IPS-18c (cell line): Measurements from ENCODE around the gene LILRB2.
"Not testable (repeated sequence)": the region's sequence is repeated elsewhere in the genome, so short reads cannot be mapped to it uniquely, and the experiment has no call there.

Experiments
- H3K4me3 ChIP-seq: 2 replicates; pipeline ENCODE4 v1.7.0; 2013; ENCODE audit warnings: low read depth, mild to moderate bottlenecking, low read length, moderate library complexity; ENCODE audit not compliant: insufficient read depth
- H3K9me3 ChIP-seq: one replicate; pipeline ENCODE4 v1.6.1; 2013; ENCODE audit warnings: mild to moderate bottlenecking, low read length, moderate library complexity; ENCODE audit not compliant: control insufficient read depth, insufficient read depth

LILRB2 gene

DNA sequence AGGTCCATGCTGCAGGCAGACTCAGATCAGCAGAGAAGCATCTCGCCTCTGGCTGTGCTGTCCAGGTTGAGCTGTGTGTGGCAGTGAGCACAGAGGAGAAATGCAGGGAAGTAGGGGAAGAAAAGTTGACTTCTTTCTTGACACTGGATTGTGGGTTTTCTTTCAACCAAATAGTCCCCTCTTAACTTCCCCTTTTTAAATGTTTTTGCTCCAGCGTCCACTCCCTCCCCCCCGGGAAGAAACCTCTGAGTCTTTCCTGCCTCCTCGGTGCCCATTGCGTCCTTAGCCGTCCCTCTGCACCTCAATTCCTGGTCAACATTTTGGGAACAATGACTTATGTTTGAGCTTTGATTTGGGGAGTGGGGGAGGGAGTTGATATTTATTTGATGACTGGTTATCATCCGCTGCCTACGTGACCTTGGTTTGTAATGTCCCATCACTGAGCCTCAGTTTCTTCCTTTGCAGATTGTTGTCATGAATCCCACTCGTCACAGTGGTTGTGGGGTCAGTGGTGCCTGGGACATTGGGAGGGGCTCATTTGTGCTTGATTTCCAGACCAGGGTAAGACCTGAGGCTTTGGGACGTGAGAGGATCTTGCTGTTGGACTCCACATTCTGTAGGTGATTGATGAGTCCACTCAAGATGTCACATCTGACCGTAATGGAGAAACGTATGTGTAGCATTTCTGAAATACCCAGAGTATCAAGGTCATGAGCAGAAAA, at the start of gene LILRB2:
TSS of gene LILRB2 (minus strand) at position 104 of the 722 bp plus-strand sequence. CDS start 614 bp downstream, outside the sequence.
- H3K4me3 ChIP-seq = no peak within 1 kb of the TSS
- H3K9me3 ChIP-seq = no peaks in the 10 kb centered on the region

DNA sequence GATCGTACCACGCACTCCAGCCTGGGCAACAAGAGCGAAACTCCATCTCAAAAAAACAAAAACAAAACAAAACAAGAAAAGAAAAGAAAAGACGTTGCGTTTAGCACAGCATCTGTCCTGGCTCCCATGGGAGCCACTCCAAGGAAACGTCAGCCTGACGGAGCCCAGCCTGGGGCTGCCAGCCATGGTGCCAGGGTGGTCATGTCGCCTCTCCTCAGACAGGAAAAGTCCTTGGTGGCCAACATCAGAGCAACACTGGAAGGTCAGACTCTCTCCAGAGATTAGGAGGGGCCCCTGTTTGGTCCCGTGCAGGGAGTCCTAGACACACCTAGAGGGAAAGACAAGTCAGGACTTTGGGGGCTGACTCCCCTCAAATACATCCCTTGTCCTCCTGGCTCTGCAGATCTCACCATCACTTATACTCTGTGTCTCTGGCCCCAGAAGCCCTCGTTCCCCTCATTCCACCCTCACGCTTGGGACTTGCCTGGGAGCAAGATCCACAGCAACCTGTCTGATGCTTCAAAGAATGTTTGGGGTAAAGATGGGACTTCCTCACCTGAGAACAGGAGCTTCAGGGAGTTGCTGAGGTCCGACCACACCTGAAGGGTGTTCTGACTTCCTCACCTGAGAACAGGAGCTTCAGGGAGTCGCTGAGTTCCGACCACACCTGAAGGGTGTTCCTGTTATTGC, 48.7 kb upstream of the LILRB2 start:
- no peaks in the 10 kb centered on the region for H3K9me3 ChIP-seq

DNA sequence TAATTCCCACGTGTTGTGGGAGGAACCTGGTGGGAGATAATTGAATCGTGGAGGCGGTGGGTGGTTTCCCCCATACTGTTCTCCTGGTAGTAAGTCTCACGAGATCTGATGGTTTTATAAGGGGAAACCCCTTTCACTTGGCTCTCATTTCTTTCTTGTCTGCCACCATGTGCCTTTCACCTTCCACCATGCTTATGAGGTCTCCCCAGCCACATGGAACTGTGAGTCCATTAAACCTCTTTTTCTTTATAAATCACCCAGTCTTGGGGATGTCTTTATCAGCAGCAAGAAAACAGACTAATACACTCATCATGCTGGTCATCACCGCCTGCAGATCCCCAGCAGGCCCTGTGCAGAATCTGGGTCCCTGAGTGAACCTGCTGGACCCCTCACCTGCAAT, 47.9 kb upstream of the LILRB2 start:
- H3K9me3 ChIP-seq = not testable (repeated sequence)

More for the DNA sequence above, 48.7 kb upstream of the LILRB2 start:
- H3K4me3 ChIP-seq = no peak overlapping the region

GRCh38 chr19:54325631-54326030, 44.7 kb upstream of the LILRB2 start:
- Histone ChIP-seq H3K4me3 (no peak overlapping the region), H3K9me3 (no peaks in the 10 kb centered on the region)

More for the DNA sequence above, 47.9 kb upstream of the LILRB2 start:
- not testable (repeated sequence) for H3K4me3 ChIP-seq

GRCh38 chr19:54325194-54325621, 44.3 kb upstream of the LILRB2 start:
- Histone ChIP-seq H3K4me3 (no peak overlapping the region), H3K9me3 (no peaks in the 10 kb centered on the region)

DNA sequence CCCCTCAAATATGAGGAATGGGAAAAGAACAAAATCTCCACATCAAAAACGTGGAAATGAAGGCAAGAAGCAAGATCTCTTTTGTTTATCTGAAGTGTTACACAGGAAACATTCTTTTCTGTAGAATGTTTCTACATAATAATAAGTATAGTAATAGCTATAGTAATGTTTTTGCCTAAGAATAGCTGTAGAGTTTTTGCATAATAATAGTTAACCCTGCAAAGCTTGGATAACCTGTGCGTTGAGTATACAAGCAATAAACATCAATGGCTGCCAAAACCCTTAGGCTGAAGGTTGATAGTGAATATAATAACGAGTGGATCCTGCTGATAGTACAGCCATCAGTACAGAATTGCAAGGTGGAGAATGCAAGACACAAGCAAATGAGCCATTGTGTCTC, 43.2 kb upstream of the LILRB2 start:
- Histone ChIP-seq H3K4me3 (no peak overlapping the region), H3K9me3 (no peaks in the 10 kb centered on the region)

DNA sequence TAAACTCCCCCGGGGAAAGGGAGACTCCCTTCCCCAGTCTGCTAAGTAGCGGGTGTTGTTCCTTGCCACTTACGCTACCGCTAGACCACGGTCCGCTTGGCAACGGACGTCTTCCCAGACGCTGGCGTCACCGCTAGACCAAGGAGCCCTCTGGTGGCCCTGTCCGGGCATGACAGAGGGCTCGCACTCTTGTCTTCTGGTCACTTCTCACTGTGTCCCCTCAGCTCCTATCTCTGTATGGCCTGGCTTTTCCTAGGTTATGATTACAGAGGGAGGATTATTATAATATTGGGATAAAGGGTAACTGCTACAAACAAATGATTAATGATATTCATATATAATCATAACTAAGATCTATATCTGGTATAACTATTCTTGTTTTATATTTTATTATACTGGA, 42.0 kb upstream of the LILRB2 start:
- H3K4me3 ChIP-seq, H3K9me3 ChIP-seq: not testable (repeated sequence)

GRCh38 chr19:54322295-54322694, 41.4 kb upstream of the LILRB2 start:
- not testable (repeated sequence) for H3K4me3 ChIP-seq, H3K9me3 ChIP-seq

- Histone ChIP-seq H3K9me3 (no peaks in the 10 kb centered on the region), H3K4me3 (no peak overlapping the region)
Observed at GRCh38 chr19:54319892-54320670, 39.2 kb upstream of the LILRB2 start.

- H3K9me3 ChIP-seq = no peaks in the 10 kb centered on the region
Observed at GRCh38 chr19:54319049-54319448, 38.1 kb upstream of the LILRB2 start.

DNA sequence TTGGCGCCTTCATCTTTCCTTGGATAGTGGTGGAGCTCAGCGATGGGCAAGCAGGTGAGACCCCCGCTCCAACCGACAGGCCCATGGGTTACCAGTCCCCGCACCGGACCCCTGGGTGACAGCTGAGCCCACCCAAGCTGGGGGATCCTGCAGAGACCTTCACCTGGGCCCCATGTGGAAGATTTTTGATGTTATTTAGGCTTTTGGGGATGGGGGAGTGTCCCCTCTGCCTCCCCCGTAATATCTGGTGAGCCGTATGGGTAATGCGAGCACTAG, 37.0 kb upstream of the LILRB2 start:
- Histone ChIP-seq H3K4me3 (no peak overlapping the region), H3K9me3 (no peaks in the 10 kb centered on the region)

More at GRCh38 chr19:54319049-54319448, 38.1 kb upstream of the LILRB2 start:
- H3K4me3 ChIP-seq = no peak overlapping the region

- Histone ChIP-seq H3K9me3 (no peaks in the 10 kb centered on the region), H3K4me3 (peak overlapping the region; percentile 34; the same call in 1 of the 2 replicates)
Observed at GRCh38 chr19:54317108-54317964, 36.4 kb upstream of the LILRB2 start.

- Histone ChIP-seq H3K4me3 (peak overlapping the region; percentile 34; the same call in 1 of the 2 replicates), H3K9me3 (no peaks in the 10 kb centered on the region)
Observed at GRCh38 chr19:54316746-54317107, 35.8 kb upstream of the LILRB2 start.

DNA sequence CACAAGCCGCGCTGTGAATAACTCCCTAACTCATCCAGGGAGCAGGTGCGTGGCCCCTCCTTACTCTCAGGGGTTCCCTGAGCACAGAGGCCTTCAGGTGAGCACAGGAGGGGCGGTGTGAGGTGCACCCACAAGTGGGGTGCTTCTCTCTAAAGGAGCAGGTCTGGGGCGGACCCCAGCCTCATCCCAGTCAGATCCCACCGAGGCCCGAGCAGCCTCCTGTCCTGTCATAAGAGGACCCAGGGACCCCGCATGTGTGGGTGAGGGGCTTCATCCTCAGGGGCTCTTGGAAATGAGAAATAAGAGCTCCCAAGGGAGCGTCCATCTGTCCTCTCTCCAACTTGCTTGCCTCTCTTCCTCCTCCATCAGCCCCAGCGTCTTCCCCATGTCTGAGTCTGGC, 35.0 kb upstream of the LILRB2 start:
- H3K9me3 ChIP-seq = no peaks in the 10 kb centered on the region
- H3K4me3 ChIP-seq = no peak overlapping the region

DNA sequence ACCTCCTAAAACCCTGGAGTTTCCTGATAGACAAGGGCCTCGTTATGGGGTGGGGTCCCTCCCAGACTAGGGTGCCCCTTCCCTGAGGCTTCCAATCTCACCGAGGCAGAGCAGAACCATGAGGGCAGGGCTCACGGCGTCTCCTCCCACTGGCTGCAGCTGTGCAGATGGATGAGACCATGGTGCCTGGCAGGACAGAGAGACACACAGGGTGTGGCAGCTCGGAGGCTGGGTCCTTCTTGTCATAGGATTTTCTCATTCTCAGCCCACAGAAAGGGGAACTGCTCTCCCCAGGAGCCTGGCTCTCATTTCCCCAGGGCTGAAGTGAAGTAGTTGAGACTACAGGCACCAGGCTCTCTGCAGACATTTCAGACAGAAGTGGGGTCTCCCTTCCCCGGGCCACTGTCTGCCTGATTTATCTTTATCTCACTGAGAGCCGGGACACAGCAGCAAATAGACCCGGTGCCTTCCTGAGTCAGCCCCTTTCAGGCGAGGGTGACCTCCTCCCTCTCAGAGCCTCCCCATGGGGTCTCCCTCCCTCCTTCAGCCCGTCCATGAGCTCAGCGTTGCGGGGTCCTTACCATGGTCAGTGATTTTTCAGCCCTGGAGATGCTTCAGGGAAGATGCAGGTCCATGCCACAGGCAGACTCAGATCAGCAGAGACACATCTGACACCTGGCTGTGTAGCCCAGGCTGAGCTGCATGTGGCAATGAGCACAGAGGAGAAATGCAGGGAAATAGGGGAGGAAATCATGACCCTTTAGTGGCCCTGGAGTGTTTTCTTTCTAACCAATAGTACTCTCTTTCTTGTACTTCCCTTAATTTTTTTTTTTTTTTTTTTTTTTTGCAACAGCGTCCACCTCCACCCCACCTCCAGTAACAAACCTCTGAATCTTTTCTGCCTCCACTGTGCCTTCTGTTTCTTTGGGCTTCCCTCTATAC, 31.8 kb upstream of the LILRB2 start, which contains the start of gene LILRA5:
TSS of gene LILRA5 (minus strand) at position 731 of the 942 bp plus-strand sequence. CDS start at position 584, 147 bp downstream.
- no peaks in the 10 kb centered on the region for H3K9me3 ChIP-seq
- no peak within 1 kb of the TSS for H3K4me3 ChIP-seq

- Histone ChIP-seq H3K4me3 (no peak overlapping the region), H3K9me3 (peaks cover 2% of the 10 kb centered on the region)
Observed at GRCh38 chr19:54312011-54312410, 31.1 kb upstream of the LILRB2 start.
